Fibroblast of mammary gland (primary cell): ENCODE measurements around the gene WDR72.

ENCODE experiments used
- DNase-seq: peaks from one replicate; pipeline ENCODE4 v3.0.0-alpha.2; 2010; ENCODE audit warnings: low read depth
- H3K4me3 ChIP-seq: 2 replicates; pipeline ENCODE4 v1.5.1; 2011; ENCODE audit warnings: low read depth, mild to moderate bottlenecking, low read length, moderate library complexity; ENCODE audit not compliant: control insufficient read depth
- TF ChIP-seq, protein P1 (sequence below): conservative IDR thresholded peaks from 2 replicates; pipeline ENCODE4 v1.5.1; 2011; ENCODE audit warnings: low read depth, low read length, inconsistent platforms; ENCODE audit not compliant: control insufficient read depth, insufficient read depth

WDR72 gene

GRCh38 chr15:53658255-53658654, 101.2 kb downstream of the WDR72 start:
- no peak overlapping the region for H3K4me3 ChIP-seq
- TF ChIP-seq, protein P1, sequence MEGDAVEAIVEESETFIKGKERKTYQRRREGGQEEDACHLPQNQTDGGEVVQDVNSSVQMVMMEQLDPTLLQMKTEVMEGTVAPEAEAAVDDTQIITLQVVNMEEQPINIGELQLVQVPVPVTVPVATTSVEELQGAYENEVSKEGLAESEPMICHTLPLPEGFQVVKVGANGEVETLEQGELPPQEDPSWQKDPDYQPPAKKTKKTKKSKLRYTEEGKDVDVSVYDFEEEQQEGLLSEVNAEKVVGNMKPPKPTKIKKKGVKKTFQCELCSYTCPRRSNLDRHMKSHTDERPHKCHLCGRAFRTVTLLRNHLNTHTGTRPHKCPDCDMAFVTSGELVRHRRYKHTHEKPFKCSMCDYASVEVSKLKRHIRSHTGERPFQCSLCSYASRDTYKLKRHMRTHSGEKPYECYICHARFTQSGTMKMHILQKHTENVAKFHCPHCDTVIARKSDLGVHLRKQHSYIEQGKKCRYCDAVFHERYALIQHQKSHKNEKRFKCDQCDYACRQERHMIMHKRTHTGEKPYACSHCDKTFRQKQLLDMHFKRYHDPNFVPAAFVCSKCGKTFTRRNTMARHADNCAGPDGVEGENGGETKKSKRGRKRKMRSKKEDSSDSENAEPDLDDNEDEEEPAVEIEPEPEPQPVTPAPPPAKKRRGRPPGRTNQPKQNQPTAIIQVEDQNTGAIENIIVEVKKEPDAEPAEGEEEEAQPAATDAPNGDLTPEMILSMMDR, result no peak
- DNase-seq, result no peak

DNA sequence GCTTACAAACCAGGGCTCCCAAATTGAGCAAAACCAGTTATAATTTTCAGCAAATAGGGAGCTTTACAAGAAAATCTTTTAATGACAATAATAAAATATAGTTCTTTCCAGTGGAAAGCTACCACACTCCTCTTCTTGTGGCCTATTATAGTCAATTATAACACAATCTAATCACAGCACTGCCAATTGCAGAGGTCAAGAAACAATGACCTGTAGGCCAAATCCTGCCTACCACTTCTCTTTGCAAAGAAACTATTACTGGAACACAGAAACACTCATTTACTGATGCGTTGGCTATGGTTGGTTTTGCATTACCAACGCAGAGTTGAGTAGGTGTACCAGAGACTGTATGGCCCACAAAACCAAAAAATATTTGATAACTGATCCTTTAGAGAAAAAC, 110.5 kb downstream of the WDR72 start:
- TF ChIP-seq, protein P1, result no peak
- no peak for DNase-seq
- no peak overlapping the region for H3K4me3 ChIP-seq

GRCh38 chr15:53644660-53645059, 114.8 kb downstream of the WDR72 start:
- TF ChIP-seq, protein P1, result no peak
- no peak overlapping the region for H3K4me3 ChIP-seq
- no peak for DNase-seq

DNA sequence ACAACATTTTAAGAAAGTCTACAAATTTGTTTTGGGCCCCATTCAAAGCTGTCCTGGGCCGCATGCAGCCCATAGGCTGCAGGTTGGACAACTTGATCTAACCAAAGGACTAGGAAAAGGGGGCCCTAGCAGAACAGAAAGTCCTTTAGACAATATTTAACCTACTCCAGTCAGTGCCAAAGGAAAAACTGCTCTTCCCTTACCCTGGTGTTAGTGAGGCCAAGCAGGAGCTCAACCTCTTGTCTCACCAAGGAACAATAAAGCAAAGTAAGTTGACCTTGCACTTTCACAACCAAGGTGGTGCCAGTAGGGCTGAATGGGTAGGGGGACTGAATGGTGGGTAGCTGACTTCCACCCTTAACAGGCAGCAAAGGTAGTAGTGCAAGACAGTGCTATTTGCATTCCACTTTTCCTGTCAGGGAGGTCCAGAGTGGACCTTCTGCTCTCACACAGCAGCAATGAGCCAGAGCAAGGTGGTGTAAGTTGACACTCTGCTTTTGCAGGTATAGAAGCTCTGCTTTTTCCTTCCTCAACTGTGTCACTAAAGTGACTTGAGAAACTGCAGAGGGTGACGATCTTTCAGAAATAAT, 124.9 kb downstream of the WDR72 start:
- TF ChIP-seq, protein P1, result no peak
- no peak overlapping the region for H3K4me3 ChIP-seq
- DNase-seq, result no peak

DNA sequence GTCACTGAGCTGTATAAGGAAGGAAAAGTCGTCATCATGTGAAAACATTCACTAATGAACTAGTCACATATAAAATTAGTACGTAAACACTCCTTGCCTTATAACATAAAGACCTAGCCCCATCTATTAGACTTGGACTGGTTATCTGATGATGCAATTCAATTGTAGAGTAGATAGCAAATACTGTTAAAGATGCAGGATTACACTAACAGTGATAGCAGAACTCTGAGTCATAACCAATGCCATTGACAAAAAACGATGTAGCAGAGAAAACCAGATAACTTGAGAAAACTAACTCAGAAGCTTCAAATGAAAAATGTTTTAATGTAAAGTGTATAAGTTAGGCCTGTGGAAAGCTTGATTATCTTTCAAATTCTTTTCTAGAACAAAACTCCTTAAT, 132.2 kb downstream of the WDR72 start:
- H3K4me3 ChIP-seq, result no peak overlapping the region
- no peak for DNase-seq
- TF ChIP-seq, protein P1, result no peak

- TF ChIP-seq, protein P1, result no peak
- H3K4me3 ChIP-seq, result no peak overlapping the region
- DNase-seq, result no peak
Observed at GRCh38 chr15:53625962-53626845, 133.3 kb downstream of the WDR72 start.
